ENCODE results near the gene DMGDH. TPM values are rescaled to one million over a fixed set of nuclear protein-coding genes. Genes with fewer than 3 reads are reported as not detected.

The DMGDH gene
- 1.00 TPM for polyA plus RNA-seq (2013, experiment 1 of 2; ENCODE audit: insufficient read length)
- polyA plus RNA-seq (2013, experiment 2 of 2; ENCODE audit: insufficient read length): 0.96 TPM

DNA sequence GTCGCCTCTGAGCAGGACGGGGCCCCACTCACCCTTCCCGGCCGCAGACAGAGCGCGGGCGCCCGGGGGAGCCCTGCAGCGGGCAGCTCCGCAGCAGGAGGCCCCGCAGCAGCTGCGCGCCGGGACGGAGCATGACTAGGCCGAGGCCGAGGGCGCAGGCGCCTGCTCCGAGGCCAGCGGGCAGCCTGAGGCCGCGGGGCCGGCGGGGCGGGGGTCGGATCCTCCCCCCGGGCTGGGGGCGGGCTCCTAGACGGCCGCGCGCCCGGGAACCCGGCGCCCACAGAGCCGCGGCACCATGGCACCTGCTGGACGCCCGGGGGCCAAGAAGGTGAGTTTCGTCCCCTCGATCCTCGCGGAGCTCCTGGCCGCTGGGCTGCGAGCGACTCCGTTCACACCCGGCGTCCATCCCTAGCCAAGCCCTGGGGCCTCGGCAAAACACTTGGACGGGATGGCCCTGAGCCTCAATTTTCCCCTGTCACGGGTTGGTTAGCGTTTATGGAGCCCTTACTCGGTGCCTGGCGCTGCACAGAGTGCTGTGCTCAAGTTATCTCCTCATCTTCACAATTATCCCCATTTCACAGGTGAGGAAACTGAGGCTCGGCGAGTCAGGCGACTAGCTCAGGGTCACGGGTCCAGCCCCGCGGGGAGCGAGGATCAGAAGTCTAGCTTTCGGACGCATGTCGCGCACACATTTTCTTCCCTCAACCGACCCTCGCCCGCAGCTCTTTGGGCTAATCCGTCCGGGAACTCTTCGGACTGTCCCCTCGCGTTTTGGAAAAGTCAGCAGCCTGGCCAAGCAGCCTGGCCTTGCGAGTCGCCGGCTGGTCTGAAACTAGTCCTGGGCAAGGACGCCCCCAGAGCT is at the start of gene DMGDH, which contains the start of gene BHMT2:
Gene DMGDH, minus strand, starts transcription at position 187 of the 862 bp plus-strand sequence. Its CDS starts 54 bp downstream, at position 133.
Gene BHMT2, plus strand, starts transcription at position 280 of the 862 bp plus-strand sequence. Its CDS starts 16 bp downstream, at position 296.
- peak; percentile 49 for DNase-seq

DNA sequence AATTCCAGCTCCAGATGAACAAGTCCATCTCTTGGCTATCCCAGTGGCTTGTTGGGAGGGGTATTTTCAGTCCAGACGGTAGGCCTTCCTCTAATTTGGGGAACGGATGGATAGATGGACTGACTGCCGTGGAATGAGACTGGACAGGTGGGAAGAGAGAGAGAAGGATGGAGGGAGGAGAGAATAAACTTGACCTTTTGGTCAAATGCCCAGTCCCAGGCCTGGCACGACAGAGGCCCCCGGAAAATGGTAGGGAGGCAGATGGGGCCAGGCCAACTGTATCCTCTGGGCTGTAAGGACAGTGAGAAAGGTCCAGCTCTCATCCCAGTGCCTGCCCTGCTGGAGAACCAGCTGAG is 43.2 kb upstream of the DMGDH start:
- no peak for DNase-seq

DNA sequence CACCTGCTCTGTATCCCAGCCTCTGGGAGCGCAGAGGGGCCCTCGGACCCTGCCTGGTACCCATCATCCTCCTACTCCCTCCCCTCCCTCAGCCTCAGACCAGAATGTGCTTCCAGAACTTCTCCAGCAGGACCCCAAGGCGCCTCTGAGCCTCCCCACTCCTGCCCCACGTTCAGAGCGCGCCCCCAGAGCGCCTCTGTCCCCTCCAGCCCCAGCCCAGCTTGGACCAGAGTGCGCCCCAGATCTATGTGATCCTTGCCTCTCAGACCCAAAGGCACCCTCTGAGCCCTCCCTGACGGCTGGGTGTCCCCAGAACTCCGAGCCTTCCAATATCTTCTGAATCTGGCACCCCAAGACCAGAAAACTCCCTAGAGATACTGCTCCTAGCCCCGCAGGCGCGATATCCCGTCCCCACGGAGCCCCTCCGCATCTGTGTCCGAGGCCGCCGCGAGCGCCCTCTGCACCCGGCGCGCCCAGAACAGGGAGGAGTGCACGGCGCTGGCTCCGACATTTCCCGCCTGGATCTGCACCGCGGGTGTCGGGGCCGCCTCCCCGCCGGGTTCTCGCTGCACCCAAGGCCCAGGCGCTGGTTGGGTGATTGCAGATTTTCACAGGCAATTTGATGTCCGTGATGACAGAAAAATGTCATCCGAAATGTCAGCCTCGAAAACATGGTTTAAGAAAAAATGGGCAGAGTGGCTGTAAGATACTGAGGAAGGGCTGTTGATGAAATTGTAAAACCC is 42.7 kb upstream of the DMGDH start:
- DNase-seq: no peak

DNA sequence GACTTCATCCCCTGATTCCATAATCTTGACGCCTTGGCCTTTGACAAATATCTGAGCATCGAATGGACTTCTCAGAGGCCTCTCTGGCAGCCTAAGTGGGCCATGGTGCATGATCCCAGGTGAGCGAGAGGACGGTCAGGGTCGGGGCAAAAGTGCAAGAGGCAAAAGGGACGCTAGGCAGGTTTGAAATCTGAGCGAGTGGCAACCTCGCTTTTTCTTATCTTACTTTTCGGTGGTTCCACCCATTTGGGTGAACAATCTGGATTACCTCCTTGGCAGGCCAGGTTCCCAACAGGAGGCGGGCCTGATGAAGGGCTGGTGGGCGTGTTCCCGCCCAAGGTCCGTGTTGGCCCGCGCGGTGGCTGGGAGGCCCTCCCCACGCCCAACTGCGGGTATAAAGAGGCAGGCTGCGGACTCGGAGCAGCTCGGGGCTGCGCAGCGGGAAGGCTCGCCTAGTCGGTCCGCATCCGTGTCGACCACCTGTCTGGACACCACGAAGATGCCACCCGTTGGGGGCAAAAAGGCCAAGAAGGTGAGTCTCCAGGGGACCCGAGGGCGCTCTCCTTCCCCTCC is 42.0 kb upstream of the DMGDH start, which contains the start of gene BHMT:
Gene BHMT, plus strand, starts transcription at position 423 of the 573 bp plus-strand sequence. Its CDS starts 77 bp downstream, at position 500.
- DNase-seq: no peak

DNA sequence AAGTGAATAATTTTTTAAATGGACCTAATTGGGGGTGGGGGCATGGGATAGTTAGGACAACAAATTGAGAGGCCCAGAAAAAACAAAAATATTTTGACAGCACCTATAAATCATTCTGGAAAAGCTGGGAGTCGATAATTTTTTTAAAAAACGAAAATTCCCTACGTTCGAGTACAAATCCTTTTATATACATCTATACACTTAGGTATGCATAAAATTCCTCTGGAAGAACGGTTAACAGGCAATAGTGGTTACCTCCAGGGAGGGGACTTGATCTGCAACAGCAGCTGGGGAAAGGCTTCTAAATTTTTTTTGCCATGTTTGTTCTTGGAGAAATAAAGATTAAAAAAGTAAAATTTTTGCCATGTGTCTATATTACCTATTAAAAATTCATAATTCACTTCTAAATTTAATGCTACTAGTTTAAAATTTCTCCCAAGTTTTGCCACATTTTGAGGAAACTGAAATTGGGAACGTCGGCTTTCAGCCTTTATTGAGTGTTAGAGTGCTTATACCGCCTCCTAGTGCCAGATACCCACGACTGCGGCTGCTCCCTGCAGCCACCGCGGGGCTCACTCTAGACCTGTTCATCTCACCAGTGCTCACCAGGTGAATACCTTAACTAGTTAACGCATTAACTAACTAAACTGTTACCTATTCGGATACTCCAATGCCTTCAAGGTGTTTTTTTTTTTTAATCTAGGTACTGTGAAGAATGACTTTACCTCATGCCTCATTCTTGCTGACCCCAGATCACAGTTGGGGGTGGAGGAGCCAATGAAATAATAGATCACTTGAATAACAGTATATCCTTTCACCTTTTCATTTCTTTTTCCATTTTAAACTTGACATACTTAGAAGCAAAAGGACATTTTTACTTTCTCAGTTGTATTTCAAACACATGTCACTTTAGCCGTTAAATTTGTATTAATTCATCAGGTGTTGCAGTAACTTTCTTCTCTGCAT is 40.3 kb upstream of the DMGDH start:
- no peak for DNase-seq

DNA sequence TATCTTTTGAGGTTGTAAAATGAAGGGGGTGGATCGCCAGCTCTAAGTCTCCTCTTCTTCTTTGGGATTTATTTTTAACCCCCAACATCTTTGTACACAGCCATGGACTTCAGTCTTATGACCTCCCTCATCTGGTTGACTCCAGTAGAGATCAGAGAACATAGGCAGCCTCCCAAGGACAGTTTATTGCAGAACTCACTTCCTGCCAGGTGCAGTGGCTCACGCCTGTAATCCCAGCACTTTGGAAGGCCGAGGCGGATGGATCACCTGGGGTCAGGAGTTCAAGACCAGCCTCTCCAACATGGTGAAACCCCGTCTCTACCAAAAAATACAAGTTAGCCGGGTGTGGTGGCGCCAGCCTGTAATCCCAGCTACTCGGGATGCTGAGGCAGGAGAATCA is 39.3 kb upstream of the DMGDH start:
- DNase-seq: no peak

DNA sequence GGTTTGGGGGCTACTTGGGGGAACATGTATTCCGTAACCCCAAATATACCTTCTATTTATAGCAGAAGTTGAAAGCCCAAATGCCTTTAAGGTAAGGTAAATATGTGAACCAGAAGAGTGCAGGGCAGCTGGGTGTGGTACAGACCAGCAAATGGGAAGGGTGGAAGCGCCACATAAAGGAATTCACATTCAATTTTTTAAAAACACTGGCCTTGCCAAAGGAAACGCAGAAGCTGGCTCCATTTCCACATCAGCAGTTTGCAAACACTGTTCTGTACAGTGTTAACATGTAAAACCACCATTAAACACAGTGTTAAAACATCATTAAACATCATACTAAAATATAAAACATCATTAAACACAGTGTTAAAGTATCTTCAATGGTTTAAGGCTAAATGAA is 38.6 kb upstream of the DMGDH start:
- no peak for DNase-seq

DNA sequence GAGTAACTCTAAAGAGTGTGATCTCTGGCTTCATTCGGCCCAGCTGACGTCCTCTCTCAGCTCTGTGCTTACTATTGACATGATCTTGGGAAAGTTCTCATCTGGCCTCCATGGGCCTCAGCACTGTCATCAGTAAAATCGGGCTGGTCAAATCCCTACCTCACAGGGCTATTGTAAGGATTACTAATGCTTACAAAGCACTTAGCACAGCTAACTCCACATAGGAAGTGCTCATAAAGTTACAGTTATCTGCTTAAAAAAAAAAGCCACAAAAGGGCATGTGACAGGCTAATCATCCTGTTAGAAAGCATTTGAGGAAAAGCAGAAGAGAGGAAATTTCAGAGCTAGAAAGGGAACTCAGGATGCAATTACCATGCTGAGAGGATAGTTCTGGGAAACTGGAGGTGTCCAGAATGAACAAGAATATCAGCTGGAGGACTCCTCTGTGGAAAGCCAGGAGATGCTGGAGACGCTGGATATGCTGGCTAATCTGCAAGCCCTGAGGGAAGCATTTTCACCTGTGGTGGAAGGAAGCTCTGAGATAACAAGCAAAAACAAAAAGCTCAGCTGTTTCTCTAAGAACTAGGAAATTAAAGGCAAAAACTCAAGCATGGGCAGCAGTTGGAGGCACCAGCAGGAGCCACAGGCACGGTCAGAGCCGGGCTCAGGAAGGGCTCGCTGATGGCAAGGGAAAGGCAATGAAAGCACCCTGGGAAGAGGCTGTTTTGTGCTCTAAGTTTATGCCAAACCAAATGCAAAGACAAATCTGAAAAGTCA is 37.7 kb upstream of the DMGDH start:
- DNase-seq: no peak

DNA sequence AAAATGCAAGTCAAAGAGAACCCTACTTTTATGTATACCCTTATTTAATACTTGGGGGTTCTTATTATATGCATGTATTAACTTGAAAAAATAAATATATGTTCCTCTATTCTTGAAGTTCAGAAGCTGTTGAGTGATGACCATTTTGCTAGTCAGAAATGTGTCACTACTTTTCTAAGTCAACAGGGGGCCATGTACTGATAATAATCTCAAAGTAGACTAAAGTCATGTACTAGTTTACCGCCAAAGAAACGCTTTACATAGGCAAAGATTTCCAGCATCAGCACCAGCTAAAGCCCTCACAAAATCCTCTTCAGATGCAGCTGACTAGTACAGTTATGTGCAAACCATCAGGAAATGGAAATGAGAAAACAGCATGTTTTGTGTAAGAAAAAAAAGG is 36.4 kb upstream of the DMGDH start:
- no peak for DNase-seq

DNA sequence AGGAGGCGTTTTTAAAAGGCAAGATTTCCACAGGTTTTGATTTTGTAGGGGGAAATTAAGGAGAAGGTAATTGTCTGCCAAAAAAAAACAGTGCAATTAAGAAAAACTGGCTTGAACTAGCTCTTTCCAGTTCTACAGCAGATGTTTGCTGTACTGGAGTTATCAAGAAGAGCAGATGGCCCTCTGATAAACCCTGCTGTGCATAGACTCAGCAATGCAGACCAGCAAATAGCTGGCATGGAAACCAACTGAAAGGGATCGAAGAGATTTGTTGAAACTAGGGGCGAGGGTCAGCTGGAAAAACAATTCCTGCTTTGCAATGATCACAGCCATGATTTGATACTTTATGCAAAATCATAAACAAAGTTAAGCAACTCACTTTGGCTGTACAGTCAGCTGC is 24.3 kb upstream of the DMGDH start:
- no peak for DNase-seq

DNA sequence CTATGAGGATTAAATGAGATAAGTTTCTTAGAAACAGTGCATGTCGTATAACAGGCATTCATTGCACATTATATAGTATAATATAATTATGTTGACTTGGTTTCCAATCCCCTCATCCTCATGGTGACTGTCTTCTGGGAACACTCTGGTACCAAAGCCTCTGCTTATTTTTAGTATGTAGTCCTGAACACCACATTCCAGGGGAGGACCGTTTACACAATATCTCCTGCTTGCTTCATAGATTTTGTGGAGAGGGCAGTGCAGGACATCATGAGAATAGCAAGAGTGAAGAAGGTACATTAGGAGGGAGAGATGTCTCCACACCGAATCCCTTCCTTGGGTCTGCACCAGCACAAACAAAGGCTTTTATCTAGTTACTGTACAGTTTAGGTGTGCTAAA is 21.6 kb upstream of the DMGDH start:
- no peak for DNase-seq

DNA sequence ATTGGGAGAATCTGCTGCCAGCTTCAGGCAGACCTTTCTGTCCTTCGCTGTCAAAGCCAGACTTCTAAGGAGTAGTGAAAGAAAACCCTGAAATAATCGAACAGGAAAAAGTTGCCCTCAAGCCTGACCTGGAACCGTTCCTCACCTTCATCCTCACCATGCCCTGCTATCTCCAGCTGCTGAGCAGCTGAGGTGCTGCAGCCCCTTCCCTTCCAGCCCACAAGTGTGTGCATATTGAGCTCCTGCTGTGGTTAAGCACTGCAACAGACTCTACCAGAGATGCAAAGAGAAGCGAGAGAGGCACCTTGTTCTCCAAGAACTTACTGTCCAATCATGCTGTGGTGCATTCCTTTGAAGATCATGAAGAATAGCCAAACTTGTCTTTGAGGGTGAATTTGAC is 19.0 kb upstream of the DMGDH start:
- DNase-seq: no peak

DNA sequence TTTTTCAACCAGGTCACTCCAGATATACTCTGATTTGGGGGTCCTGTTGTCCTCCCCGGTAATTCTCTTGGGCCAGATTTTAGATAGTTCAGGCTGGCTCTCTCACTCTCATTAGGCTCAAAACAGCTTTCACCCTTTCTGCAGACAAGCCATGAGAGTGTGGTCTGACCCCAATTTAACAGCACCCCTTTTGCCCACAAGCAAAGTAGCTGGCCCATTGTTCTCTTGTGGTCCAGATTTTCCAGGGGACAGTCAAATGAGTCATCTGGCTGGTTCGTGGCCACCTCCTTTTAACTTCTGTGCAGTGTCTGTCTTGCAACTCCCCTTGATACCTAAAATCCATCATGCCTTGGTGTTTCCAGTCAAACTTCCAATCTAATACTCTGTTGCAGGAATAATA is 16.6 kb upstream of the DMGDH start:
- no peak for DNase-seq

DNA sequence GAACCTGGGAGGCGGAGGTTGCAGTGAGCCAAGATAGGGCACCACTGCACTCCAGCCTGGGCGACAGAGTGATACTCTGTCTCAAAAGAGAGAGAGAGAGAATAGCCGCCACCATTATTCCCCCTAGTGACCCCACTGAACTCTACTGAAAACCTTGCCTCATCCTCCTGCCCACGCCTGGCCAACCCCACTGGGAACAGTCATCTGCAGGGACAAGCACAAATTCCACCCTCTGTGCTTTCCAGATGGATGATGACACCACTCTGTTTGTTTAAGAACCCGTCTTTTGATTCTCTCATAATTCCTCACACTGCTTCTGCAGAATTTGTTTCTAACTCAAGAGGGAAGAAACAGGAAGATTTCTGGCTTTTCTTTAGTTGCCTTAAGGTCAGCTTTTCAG is 12.3 kb upstream of the DMGDH start:
- peak; percentile 12 for DNase-seq

DNA sequence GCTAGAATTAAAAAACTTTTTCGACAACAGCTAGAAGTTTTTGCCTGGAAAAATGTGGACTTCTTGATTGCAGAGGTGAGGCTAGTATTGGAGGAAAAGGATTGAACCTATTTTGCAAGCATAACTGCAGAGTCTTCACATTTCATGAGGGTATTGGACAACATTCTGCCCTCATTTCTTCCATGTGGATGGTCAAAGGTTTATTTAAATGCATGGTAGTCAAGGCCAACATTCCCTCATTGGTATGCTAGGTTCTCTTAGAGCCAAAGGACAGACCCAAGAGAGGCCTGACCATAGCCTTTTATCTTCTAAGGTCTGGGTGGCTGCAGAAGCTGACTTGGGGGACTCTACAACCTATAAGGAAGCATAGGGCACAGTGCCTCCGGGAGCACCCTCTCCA is 11.3 kb upstream of the DMGDH start:
- no peak for DNase-seq

DNA sequence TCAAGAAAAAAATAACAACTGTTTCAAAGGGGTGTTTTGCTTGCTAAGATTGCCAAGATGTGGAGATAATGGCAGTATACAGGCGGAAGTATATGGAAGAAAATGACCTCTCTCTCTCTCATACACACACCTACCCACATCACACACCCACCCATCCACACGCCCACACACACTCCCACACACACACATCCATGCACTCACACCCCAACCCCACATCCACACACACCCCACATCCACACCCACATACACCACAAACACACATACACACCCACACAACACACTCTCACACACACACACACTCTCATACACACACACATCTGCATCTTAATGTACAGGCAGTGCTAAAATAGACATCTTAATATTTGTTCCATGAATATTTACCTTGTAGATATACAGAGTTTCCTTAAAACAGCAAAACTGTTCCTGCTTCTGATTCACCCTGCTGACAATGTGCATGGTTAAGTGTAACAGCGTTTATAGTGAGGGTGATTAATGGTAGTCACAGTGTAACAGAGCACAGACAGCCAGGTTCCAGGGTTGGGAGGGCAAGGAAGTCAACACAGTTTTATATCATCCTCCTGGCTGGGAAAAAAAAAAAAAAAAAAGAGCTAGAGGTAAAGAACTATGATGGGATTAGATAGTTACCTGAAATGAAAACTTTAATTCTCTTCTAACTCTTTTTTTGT is 8.3 kb upstream of the DMGDH start:
- DNase-seq: no peak

DNA sequence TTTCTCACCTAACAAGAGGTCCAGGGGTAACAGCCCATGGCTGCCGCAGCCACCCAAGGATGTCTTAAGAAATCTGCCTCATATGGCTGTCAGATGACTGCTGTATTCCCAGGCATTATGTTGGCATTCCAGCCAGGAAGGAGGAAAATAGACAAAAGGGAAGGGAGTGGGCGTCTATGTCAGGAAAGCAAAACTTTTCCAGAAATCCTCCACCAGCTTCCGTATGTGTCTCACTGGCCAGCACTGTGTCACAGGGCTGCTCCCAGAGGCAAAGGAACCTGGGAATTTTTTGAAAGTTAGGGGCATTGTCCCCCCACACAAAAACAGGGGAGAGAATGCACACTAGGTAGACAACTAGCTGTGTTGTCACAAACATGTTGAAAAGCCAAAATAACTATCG is 7.3 kb upstream of the DMGDH start:
- DNase-seq: no peak

DNA sequence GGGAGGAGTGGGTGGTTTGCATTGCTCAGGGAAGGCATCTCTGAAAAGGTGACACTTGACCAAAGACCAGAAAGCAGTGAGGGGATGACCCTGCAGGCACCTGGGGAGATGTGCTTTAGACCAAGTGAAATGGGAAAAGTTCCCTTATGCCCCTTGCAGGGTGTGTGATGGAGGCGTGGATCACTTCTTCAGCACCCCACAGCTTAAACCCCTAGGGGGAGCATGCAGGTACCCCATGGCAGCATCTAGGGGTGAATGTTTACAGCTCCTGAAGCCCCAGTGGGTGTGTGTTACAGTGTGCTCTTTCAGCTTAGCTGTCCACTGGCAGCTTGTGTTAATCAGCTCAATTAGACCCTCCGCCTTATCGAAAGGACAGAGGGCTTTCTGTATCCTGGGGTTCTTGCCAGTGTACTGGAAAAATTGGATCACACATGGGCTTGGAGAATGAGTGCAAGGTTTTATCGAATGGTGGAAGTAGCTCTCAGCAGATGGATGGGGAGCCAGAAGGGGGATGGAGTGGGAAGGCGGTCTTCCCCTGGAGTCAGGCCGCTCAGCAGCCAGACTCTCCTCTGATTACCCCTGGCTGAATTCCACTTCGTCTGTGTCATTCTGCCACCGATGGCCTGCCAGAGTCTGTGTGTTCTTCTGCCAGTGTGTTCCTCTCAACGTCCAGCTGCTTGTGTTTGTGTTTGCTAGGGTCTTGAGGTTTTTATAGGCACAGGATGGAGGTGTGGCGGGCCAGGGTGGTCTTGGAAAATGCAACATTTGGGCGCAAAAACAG is 6.4 kb upstream of the DMGDH start:
- no peak for DNase-seq

DNA sequence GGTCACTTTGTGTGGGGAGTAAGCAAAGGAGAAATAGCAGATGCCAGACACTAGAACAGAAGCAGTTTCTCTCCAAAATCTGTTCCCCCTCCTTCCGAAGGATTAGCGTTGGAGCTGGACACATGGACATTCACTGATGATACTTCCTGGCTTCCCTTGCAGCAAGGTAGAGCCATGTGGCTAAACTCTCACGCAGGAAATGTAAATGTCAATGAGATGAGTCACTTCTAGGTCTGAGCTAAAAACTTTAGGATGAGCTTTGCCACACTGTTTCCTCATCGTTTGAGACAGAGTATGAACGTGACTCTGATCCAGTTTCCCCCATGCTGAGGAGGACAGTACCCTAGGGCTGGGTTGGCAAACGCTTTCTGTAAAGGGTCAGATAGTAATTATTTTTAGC is 5.2 kb upstream of the DMGDH start:
- DNase-seq: peak; percentile 49

DNA sequence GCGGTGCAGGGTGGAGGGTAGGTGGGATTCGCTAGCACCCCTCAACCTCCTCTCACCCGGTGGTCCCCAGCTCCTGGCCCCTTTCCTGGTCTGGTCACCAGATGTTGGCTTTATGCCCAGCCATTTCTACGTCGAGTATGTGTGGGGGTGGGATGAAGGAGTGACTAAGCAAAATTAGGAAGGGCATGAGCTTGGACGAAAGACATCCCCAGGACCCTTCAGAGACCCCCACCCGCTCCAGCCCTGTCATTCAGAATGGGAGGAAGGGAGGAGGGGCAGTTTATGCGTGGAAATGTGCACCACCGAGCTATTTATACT is 835 bp upstream of the DMGDH start:
- DNase-seq: peak; percentile 44

All from fibroblast of skin of scalp (primary cell).